BJ (cell line): ENCODE data around the gene ELMO3. TPM values are rescaled to one million over a fixed set of nuclear protein-coding genes. Genes with fewer than 3 reads are reported as not detected.
A peak's percentile ranks its signal among the peaks of the same experiment; 100 is the strongest.

ENCODE experiments used
- CTCF ChIA-PET: fragments of 350-600 bp; formaldehyde crosslinking; extraction: SDS; loops from one replicate; lab custom pipeline; 2021; ENCODE audit warnings: antibody characterized with exemption, inconsistent platforms; lab: Yijun Ruan, JAX
- POLR2A ChIA-PET: fragments of 300-600 bp; sonication (Branson Sonifier 250); formaldehyde crosslinking; extraction: SDS; loops from one replicate; lab custom pipeline; 2021; ENCODE audit warnings: antibody characterized with exemption; lab: Charles Lee
- DNase-seq: peaks from one replicate; pipeline ENCODE4 v3.0.0-alpha.2; 2011; ENCODE audit warnings: low read depth
- H3K27me3 ChIP-seq: 2 replicates; pipeline ENCODE4 v1.6.0; 2011; ENCODE audit warnings: low read length; ENCODE audit not compliant: control insufficient read depth, insufficient read depth
- H3K36me3 ChIP-seq: 2 replicates; pipeline ENCODE4 v1.5.1; 2011; ENCODE audit warnings: low read length; ENCODE audit not compliant: control insufficient read depth, insufficient read depth
- H3K4me3 ChIP-seq: 2 replicates; pipeline ENCODE4 v1.5.1; 2011; ENCODE audit warnings: low read depth, mild to moderate bottlenecking, control low read depth, low read length
- polyA plus RNA-seq: library from polyadenylated mRNA; depleted of rRNA; stranded (reverse); fragments of >200 nt; gene quantifications from 2 replicates; pipeline ENCODE4 v1.2.3, GENCODE V29; 2011
- TF ChIP-seq, protein P1 (sequence below): IDR thresholded peaks from 2 replicates; pipeline ENCODE4 v1.5.1; 2011; ENCODE audit warnings: low read depth, mild to moderate bottlenecking, control low read depth, inconsistent platforms, low read length, moderate library complexity; ENCODE audit not compliant: insufficient read depth

The ELMO3 gene
- polyA plus RNA-seq, 1 experiment = 0.97 TPM

DNA sequence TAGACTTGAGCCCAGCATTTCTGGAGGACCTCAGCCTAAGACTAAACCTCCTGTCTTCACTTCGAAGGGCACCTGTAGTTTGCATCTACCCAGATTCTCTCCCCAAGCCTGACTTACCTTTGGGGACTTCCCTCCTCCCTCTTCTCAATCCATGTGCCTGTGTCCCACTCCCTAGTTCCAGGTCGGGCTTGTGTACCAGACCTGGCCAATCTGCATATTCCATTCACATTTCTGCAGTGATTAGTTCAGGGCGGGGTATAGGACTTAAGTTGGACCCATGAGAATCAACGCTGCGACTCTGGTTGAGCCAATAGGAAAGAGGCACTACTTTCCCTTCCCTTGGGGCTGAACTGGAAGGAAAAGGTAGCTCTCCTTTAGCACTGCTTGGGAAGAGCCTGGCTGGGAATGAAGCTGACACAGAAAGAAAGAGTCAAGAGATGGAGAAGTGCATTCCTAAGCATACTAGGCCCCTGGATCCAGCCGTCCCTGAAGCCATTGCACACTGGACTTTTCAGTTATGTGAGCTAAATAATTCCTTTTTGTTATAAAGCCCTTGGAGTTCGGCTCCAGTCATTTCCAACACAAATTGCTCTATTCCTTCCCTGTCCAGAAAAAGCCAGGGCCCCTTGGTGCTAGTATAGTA lies 41.7 kb upstream of the ELMO3 start:
- TF ChIP-seq, protein P1, sequence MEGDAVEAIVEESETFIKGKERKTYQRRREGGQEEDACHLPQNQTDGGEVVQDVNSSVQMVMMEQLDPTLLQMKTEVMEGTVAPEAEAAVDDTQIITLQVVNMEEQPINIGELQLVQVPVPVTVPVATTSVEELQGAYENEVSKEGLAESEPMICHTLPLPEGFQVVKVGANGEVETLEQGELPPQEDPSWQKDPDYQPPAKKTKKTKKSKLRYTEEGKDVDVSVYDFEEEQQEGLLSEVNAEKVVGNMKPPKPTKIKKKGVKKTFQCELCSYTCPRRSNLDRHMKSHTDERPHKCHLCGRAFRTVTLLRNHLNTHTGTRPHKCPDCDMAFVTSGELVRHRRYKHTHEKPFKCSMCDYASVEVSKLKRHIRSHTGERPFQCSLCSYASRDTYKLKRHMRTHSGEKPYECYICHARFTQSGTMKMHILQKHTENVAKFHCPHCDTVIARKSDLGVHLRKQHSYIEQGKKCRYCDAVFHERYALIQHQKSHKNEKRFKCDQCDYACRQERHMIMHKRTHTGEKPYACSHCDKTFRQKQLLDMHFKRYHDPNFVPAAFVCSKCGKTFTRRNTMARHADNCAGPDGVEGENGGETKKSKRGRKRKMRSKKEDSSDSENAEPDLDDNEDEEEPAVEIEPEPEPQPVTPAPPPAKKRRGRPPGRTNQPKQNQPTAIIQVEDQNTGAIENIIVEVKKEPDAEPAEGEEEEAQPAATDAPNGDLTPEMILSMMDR = no peak
- Histone ChIP-seq H3K4me3 (no peak overlapping the region), H3K27me3 (no peaks in the 10 kb centered on the region), H3K36me3 (0 out of 2 replicates have a peak, but pooled peaks cover 1% of the 10 kb centered on the region)
- CTCF ChIA-PET = interaction anchor here (0.6 to 5.7 kb wide), 11 partner anchors 18 to 272 kb away, joined by 3 to 118 read pairs (median 4); no protein-coding TSS in a partner anchor
- no peak for DNase-seq
- POLR2A ChIA-PET = interaction anchor here (0.6 kb wide), 1 partner anchor 17 kb away, joined by 3 read pairs; no protein-coding TSS in a partner anchor

DNA sequence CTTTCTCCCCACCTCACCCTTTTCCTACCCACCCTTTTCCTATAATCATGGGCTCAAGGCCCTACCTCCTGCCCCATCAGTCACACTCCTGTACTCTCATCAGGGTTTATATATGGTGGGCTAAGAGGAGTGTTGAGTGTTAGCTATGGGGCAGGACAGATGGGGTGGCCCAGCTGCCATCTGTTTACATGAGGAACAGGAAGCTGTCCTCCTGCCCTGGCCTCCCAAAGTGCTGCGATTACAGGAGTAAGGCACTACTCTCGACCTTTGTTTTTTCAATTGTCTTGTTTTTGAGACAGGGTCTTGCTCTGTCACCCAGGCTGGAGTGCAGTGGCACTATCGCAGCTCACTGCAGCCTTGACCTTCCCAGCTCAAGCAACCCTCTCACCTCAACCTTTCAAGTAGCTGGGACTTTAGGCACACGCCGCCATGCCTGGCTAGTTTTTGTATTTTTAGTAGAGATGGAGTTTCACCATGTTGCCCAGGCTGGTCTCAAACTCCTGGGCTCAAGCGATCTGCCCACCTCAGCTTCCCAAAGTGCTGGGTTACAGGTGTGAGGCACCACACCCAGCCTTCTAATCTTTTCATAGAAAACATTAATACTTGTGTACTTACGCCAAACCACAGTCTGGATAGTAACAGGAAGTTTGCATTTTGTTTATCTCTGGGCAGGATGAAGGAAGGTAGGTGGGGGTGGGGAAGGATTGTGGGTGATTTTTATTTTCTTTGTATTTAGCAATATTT lies 40.9 kb upstream of the ELMO3 start:
- H3K4me3 ChIP-seq = no peak overlapping the region
- ChIA-PET CTCF (interaction anchor here (0.6 to 5.7 kb wide), 9 partner anchors 26 to 273 kb away, joined by 3 to 118 read pairs (median 4); no protein-coding TSS in a partner anchor), POLR2A (no interaction called here)
- H3K36me3 ChIP-seq = 0 out of 2 replicates have a peak, but pooled peaks cover 1% of the 10 kb centered on the region
- H3K27me3 ChIP-seq = no peaks in the 10 kb centered on the region; the same call in 1 of the 2 replicates
- DNase-seq = no peak
- TF ChIP-seq, protein P1 = no peak

DNA sequence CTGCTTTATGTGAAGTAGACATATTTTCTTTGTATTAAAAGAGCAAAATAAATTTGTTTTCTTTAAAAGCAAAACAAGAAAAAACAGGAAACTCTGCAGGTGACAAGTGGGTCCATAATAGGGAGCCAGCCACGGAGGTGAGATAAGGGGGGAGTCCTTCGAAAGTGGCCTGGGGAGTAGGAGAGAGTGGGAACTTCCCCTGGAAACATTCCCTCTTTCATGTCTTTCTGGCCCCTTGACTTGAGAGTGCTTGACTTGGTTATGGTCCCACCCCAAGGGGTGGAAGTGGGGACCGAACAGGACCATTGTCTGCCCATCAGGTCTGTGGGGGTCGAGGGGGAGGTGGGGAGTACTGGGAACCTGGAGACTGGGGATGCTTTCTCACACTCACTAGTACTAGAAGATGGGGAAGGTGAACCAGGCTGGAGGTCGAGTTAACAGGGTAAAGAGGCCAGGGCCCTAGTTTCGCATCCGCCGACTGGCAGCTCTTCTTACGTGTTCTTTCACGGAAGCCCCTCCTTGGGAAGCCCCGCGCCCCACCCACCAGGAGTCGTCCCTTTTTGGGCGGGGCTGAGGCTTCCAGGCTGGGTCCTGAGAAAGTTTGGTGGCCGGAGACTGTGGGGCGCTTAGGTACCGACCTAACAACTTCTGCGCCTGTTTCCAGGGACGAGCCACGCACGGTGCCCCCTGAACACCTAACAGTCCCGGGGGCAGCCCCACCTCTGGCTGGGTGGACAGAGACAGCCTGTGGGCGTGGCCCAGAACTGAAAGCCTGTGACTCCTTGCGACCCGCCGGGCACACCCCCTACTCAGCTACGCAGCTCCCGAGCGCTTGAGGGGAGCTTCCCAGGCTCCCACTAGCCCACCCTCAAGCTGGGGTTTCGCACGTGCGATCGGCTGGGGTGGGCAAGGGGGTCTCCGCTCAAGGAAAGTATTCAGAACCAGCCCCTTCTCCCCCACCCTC lies 40.0 kb upstream of the ELMO3 start:
- TF ChIP-seq, protein P1 = no peak
- peaks cover 2% of the 10 kb centered on the region for H3K27me3 ChIP-seq
- ChIA-PET CTCF (interaction anchor here (1.1 to 7.1 kb wide), 10 partner anchors 10 to 264 kb away, joined by 3 to 118 read pairs (median 4); no protein-coding TSS in a partner anchor), POLR2A (no interaction called here)
- H3K36me3 ChIP-seq = 0 out of 2 replicates have a peak, but pooled peaks cover 1% of the 10 kb centered on the region
- H3K4me3 ChIP-seq = peak overlapping the region; percentile 96
- DNase-seq = no peak

DNA sequence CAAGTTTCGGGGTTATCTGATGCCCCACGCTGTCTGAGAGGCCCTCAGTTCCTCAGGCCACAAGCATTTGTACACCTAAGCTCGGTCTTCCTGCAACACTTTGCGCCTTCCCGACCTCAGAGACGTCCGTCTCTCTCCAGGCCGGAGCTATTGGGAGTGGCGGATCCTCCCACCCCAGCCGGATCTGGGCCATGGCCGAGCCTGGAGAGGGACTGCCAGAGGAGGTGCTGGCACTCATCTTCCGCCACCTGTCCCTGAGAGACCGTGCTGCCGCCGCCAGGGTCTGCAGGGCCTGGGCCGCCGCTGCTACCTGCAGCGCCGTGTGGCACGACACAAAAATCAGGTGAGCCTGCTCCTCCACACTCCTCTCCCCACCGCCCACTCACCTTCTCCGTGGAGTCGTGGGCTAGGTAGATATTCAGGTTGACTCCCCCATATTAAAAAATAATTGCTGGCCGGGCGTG lies 37.3 kb upstream of the ELMO3 start:
- Histone ChIP-seq H3K27me3 (peaks cover 16% of the 10 kb centered on the region), H3K4me3 (no peak overlapping the region), H3K36me3 (no peaks in the 10 kb centered on the region)
- CTCF ChIA-PET = interaction anchor here (1.3 to 7.1 kb wide), 4 partner anchors 8 to 477 kb away, joined by 3 to 36 read pairs (median 8); partner anchors contain the start of gene NOL3
- POLR2A ChIA-PET = interaction anchor here (1.3 kb wide), 1 partner anchor 9 kb away, joined by 3 read pairs; the partner anchor contains the start of gene NOL3
- DNase-seq = no peak
- TF ChIP-seq, protein P1 = no peak
